ENCODE results near the gene CLEC4C.
"Not testable (repeated sequence)": the region's sequence is repeated elsewhere in the genome, so short reads cannot be mapped to it uniquely, and the experiment has no call there.

The CLEC4C gene, protein sequence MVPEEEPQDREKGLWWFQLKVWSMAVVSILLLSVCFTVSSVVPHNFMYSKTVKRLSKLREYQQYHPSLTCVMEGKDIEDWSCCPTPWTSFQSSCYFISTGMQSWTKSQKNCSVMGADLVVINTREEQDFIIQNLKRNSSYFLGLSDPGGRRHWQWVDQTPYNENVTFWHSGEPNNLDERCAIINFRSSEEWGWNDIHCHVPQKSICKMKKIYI

DNA sequence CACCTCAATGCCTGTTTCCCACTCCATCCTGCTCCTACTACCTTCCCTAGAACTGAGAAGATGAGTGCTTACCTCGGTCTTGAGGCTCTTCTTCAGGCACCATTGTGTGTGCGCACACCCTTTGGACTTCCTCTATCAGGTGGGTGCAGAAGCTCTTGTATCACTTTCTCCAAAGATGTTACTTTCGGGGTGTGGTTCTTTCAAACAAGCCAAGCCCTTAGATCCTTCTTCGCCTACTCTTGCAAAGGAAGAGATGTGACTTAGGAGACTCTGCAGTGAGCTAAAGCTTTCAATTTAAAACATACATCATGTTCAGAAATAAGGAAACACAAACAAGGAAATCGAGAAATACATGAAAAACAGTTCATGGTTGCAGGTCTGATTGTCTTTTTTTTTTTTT lies at the start of gene CLEC4C:
TSS of gene CLEC4C (minus strand) at position 130 of the 400 bp plus-strand sequence. CDS start at position 103, 27 bp downstream.
- TF ChIP-seq, protein P1, sequence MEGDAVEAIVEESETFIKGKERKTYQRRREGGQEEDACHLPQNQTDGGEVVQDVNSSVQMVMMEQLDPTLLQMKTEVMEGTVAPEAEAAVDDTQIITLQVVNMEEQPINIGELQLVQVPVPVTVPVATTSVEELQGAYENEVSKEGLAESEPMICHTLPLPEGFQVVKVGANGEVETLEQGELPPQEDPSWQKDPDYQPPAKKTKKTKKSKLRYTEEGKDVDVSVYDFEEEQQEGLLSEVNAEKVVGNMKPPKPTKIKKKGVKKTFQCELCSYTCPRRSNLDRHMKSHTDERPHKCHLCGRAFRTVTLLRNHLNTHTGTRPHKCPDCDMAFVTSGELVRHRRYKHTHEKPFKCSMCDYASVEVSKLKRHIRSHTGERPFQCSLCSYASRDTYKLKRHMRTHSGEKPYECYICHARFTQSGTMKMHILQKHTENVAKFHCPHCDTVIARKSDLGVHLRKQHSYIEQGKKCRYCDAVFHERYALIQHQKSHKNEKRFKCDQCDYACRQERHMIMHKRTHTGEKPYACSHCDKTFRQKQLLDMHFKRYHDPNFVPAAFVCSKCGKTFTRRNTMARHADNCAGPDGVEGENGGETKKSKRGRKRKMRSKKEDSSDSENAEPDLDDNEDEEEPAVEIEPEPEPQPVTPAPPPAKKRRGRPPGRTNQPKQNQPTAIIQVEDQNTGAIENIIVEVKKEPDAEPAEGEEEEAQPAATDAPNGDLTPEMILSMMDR (conservative IDR thresholded peaks at IDR 0.05; ENCODE audit: low read length) = no peak
- no peak within 1 kb of the TSS for H3K4me3 ChIP-seq (ENCODE audit: low read length)
- DNase-seq (ENCODE audit: low read depth) = no peak

DNA sequence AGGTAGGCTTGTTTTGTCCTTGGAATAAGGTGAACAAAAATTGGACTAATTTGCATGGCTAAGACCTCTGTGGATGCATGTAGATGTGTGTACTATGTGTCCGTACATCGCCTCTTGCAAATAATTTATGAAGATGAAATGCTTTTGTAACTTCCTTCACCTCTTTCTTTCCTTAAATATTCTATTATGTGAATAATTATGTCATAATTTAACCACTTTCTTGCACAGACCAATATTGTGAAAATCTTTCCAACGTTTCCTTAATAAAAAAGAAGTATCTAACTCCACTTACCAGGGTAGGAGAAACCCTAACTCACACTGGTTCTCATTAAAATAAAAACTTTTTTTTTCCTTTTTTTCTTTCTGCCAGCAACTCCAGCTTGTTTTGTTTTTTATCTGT lies 46.0 kb upstream of the CLEC4C start:
- no peak overlapping the region for H3K4me3 ChIP-seq (ENCODE audit: low read length)
- TF ChIP-seq, protein P1 (conservative IDR thresholded peaks at IDR 0.05; ENCODE audit: low read length) = no peak
- no peak for DNase-seq (ENCODE audit: low read depth)

DNA sequence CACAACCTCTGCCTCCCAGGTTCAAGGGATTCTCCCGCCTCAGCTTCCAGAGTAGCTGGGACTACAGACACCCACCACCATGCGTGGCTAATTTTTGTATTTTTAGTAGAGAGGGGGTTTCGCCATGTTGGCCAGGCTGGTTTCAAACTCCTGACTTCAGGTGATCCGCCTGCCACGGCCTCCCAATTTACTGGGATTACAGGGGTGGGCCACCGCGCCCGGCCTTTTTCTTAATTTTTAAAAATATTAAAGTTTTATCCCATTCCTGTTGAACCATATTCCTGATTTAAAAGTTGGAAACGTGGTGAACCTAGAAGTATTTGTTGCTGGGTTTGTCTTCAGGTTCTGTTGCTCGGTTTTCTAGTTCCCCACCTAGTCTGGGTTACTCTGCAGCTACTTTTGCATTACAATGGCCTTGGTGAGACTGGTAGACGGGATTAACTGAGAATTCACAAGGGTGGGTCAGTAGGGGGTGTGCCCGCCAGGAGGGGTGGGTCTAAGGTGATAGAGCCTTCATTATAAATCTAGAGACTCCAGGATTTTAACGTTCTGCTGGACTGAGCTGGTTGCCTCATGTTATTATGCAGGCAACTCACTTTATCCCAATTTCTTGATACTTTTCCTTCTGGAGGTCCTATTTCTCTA lies 41.8 kb upstream of the CLEC4C start, which contains the start of gene NANOG:
TSS of gene NANOG (plus strand) at position 519 of the 645 bp plus-strand sequence. CDS start 213 bp downstream, outside the sequence.
- H3K4me3 ChIP-seq (ENCODE audit: low read length); DNase-seq (ENCODE audit: low read depth): not testable (repeated sequence)

DNA sequence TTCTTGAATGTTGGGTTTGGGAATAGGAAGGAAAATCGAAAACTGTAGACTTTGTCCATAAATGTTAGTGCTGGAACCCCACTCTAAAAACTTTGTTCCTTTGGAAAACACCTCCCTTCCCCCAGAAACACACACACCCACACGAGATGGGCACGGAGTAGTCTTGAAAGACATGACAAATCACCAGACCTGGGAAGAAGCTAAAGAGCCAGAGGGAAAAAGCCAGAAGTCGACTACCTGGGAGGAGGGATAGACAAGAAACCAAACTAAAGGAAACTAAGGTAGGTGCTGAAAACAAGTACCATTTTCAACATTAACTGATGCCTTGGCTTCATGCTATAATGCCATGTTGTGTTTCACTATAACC lies 41.1 kb upstream of the CLEC4C start:
- TF ChIP-seq, protein P1 (conservative IDR thresholded peaks at IDR 0.05; ENCODE audit: low read length) = no peak
- no peak for DNase-seq (ENCODE audit: low read depth)
- H3K4me3 ChIP-seq (ENCODE audit: low read length) = no peak overlapping the region

DNA sequence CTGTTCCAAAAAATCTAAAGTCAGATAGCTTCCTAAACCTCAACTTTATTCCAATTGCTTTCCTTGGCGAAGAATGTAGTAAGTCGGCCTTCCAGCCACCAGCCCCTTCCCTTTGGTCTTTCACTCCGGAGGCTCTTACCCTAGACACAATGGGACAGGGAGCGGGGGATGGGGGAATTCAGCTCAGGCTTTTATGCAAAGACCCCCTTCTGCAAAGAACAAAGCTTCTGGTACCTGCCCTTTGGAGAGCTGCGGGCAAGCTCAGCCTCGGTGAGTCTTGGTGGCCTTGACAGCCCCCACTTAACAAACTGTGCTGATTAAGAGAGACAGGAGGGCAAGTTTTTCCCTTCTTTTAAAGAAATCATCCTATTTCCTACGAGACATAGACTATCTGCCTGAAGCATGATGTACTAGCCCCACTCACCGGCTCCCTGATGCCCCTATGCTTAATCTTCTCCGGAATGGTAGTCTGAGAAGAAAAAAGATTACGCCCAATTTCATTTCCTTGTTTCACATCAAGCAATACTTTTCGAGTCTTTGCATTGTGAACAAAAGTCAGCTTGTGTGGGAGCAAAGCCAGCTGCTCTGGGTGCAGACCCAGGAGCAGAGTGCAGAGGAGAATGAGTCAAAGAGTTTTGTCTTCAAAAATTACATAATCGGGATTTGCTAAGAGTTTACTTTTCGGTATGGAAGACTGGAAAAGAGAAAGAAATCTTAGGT lies 40.6 kb upstream of the CLEC4C start:
- no peak for DNase-seq (ENCODE audit: low read depth)
- no peak overlapping the region for H3K4me3 ChIP-seq (ENCODE audit: low read length)
- TF ChIP-seq, protein P1 (conservative IDR thresholded peaks at IDR 0.05; ENCODE audit: low read length) = no peak

DNA sequence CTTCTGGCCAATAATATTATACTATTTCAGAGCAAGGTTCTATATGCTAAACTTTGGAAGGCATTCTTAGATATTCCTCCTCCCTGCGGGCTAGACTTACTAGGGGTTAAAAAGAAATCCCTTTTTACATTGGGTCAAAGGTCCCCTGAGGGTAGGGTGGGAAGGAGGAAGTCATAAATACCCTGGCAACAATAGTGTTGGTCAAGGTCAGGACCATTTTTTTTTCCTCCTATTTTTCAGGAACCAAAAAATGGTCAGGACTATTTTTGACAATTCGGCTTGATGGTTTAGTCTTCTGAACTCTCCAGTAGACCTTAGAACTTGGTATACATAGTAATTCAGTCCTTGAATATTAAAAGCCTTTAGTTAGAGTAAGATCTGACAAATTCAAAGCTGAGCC lies 37.5 kb upstream of the CLEC4C start:
- no peak for DNase-seq (ENCODE audit: low read depth)
- no peak overlapping the region for H3K4me3 ChIP-seq (ENCODE audit: low read length)
- TF ChIP-seq, protein P1 (conservative IDR thresholded peaks at IDR 0.05; ENCODE audit: low read length) = no peak

DNA sequence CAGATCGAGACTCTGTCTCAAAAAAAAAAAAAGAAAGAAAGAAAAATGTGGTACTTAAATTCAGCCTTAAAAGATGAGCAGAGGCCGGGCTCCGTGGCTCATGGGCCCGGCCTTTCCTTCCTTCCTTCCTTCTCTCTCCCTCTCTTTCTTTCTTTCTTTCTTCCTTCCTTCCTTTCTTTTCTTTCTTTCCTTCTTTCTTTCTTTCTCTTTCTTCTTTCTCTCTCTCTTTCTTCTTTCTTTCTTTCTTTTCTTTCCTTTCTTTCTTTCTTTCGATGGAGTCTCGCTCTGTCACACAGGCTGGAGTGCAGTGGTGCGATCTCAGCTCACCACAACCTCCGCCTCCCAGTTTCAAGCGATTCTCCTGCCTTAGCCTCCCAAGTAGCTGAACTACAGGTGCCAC lies 36.3 kb upstream of the CLEC4C start:
- DNase-seq (ENCODE audit: low read depth) = not testable (repeated sequence)

DNA sequence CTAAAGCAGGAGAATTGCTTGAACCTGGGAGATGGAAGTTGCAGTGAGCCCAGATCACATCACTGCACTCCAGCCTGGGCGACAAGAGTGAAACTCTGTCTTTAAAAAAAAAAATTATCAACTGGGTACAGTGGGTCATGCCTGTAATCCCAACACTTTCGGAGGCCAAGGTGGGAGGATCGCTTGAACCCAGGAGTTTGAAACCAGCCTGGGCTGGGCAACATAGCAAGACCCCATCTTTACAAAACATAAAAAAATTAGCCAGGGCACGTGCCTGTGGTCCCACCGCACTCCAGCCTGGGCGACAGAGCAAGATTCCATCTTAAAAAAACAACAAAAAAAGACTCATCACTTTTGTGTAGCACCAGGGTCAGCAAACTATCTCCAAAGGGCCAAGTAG lies 34.9 kb upstream of the CLEC4C start:
- no peak overlapping the region for H3K4me3 ChIP-seq (ENCODE audit: low read length)
- TF ChIP-seq, protein P1 (conservative IDR thresholded peaks at IDR 0.05; ENCODE audit: low read length) = no peak
- DNase-seq (ENCODE audit: low read depth) = no peak

More for the DNA sequence above, 36.3 kb upstream of the CLEC4C start:
- not testable (repeated sequence) for H3K4me3 ChIP-seq (ENCODE audit: low read length)

Measured in AG10803 (cell line).